Measurements from ENCODE around the gene ZNF124. TPM values are rescaled to one million over a fixed set of nuclear protein-coding genes. Genes with fewer than 3 reads are reported as not detected.
"Not testable (repeated sequence)": the region's sequence is repeated elsewhere in the genome, so short reads cannot be mapped to it uniquely, and the experiment has no call there.

The ZNF124 gene
- total RNA-seq, 1 donor from 2014 or later, result 134 TPM

- no peak for DNase-seq (ENCODE audit: extremely low spot score, unreplicated experiment)
- Mint-ChIP-seq H3K27me3 (no peaks in the 10 kb centered on the region), H3K4me3 (no peak overlapping the region), H3K9me3 (peaks cover 35% of the 10 kb centered on the region), H3K36me3 (peaks cover 67% of the 10 kb centered on the region), H3K4me1 (ENCODE audit: unreplicated experiment) (no peaks in the 10 kb centered on the region), H3K27ac (no peak overlapping the region)
- no peak for TF ChIP-seq CTCF (conservative IDR thresholded peaks at IDR 0.05)
Measured at GRCh38 chr1:247165674-247166073, 6.1 kb downstream of the ZNF124 start.

DNA sequence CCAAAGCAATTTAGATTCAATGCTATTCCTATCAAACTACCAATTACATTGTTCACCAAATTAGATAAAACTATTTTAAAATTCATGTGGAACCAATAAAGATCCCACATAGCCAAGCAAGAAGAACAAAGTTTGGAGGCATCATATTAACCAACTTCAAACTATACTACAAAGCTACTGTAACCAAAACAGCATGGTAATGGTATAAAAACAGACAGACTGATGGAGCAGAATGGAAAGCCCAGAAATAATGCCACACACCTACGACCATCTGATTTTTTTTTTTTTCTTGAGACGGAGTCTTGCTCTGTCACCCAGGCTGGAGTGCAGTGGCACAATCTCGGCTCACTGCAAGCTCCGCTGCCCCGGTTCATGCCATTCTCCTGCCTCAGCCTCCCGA lies 7.1 kb downstream of the ZNF124 start:
- Mint-ChIP-seq H3K27ac (no peak overlapping the region), H3K27me3 (no peaks in the 10 kb centered on the region), H3K4me3 (no peak overlapping the region), H3K4me1 (ENCODE audit: unreplicated experiment) (no peaks in the 10 kb centered on the region), H3K36me3 (peaks cover 70% of the 10 kb centered on the region), H3K9me3 (peaks cover 31% of the 10 kb centered on the region)
- no peak for TF ChIP-seq CTCF (conservative IDR thresholded peaks at IDR 0.05)
- DNase-seq (ENCODE audit: extremely low spot score, unreplicated experiment), result no peak

DNA sequence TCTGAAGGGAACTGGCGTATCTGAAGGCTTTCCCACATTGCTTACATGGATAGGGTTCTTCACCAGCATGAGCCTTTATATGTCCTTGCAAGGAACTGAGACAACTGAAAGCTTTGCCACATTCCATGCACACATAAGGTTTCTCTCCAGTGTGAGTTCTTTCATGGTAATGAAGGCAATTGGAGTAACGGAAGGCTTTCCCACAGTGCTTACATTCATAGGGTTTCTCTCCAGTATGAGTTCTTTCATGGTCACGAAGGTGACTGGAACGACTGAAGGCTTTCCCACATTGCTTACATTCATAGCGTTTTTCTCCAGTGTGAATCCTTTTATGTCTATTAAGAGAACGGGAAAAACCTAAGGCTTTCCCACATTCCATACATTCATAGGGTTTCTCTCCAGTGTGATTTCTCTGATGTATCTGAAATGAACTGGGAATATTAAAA lies 15.0 kb downstream of the ZNF124 start:
- H3K27ac Mint-ChIP-seq, result no peak overlapping the region
- peaks cover 78% of the 10 kb centered on the region for H3K36me3 Mint-ChIP-seq
- peaks cover 16% of the 10 kb centered on the region for H3K9me3 Mint-ChIP-seq
- TF ChIP-seq CTCF (conservative IDR thresholded peaks at IDR 0.05), result no peak
- H3K4me1 Mint-ChIP-seq (ENCODE audit: unreplicated experiment), result no peaks in the 10 kb centered on the region
- H3K4me3 Mint-ChIP-seq, result no peak overlapping the region
- DNase-seq (ENCODE audit: extremely low spot score, unreplicated experiment), result no peak
- H3K27me3 Mint-ChIP-seq, result no peaks in the 10 kb centered on the region

GRCh38 chr1:247147781-247148180 lies 24.0 kb downstream of the ZNF124 start:
- Mint-ChIP-seq H3K9me3 (peaks cover 27% of the 10 kb centered on the region), H3K27ac (no peak overlapping the region), H3K36me3 (peaks cover 65% of the 10 kb centered on the region), H3K4me3 (no peak overlapping the region), H3K27me3 (no peaks in the 10 kb centered on the region), H3K4me1 (ENCODE audit: unreplicated experiment) (no peaks in the 10 kb centered on the region)
- DNase-seq (ENCODE audit: extremely low spot score, unreplicated experiment), result no peak
- TF ChIP-seq CTCF (conservative IDR thresholded peaks at IDR 0.05), result no peak

GRCh38 chr1:247147120-247147519 lies 24.7 kb downstream of the ZNF124 start:
- Mint-ChIP-seq H3K36me3 (peaks cover 64% of the 10 kb centered on the region), H3K9me3 (peaks cover 27% of the 10 kb centered on the region)
- not testable (repeated sequence) for H3K4me3 Mint-ChIP-seq; DNase-seq (ENCODE audit: extremely low spot score, unreplicated experiment); H3K27ac Mint-ChIP-seq; H3K27me3 Mint-ChIP-seq; H3K4me1 Mint-ChIP-seq (ENCODE audit: unreplicated experiment)

- no peaks in the 10 kb centered on the region for H3K4me1 Mint-ChIP-seq (ENCODE audit: unreplicated experiment)
- DNase-seq (ENCODE audit: extremely low spot score, unreplicated experiment), result no peak
- H3K9me3 Mint-ChIP-seq, result peaks cover 27% of the 10 kb centered on the region
- no peaks in the 10 kb centered on the region for H3K27me3 Mint-ChIP-seq
- peaks cover 63% of the 10 kb centered on the region for H3K36me3 Mint-ChIP-seq
- H3K4me3 Mint-ChIP-seq, result no peak overlapping the region
- TF ChIP-seq CTCF (conservative IDR thresholded peaks at IDR 0.05), result peak; percentile 30
- H3K27ac Mint-ChIP-seq, result no peak overlapping the region
Measured at GRCh38 chr1:247146671-247147070, 25.1 kb downstream of the ZNF124 start.
